CD14-positive monocyte (primary cell): ENCODE results near the gene TSPAN16. TPM values are rescaled to one million over a fixed set of nuclear protein-coding genes. Genes with fewer than 3 reads are reported as not detected.

Experiments used
- DNase-seq, 3 donors: peaks; one replicate each; pipeline ENCODE4 v3.0.0-alpha.2; 2011 to 2022
- H2AFZ ChIP-seq: 2 replicates; pipeline ENCODE4 v1.6.0; 2012; ENCODE audit warnings: mild to moderate bottlenecking, low read depth, low read length, inconsistent platforms; ENCODE audit not compliant: insufficient read depth, poor library complexity, severe bottlenecking
- H3K27ac ChIP-seq, 2 donors: 1 replicate in 1 of 2; 2 replicates in 1 of 2; pipeline ENCODE4 v1.5.1; 2012 to 2013; ENCODE audit warnings: low read length in 2 of 2, control low read depth in 1 of 2, inconsistent platforms in 1 of 2, low read depth in 1 of 2, mild to moderate bottlenecking in 1 of 2
- H3K27me3 ChIP-seq, 2 donors: one replicate each; pipeline versions ENCODE4 v1.6.0 to v1.6.1; 2011 to 2013; ENCODE audit warnings: low read length in 2 of 2; ENCODE audit not compliant: control insufficient read depth in 2 of 2, insufficient read depth in 2 of 2
- H3K36me3 ChIP-seq, 2 donors: replicated peaks in 1 of 2; 1 replicate in 1 of 2; 2 replicates in 1 of 2; pipeline versions ENCODE4 v1.5.1 to v1.6.1; 2012 to 2013; ENCODE audit warnings: low read length in 2 of 2, control low read depth in 1 of 2, inconsistent platforms in 1 of 2, mild to moderate bottlenecking in 1 of 2; ENCODE audit not compliant: insufficient read depth in 2 of 2, control insufficient read depth in 1 of 2
- H3K4me1 ChIP-seq, 2 donors: 1 replicate in 1 of 2; 2 replicates in 1 of 2; pipeline versions ENCODE4 v1.5.1 to v1.6.1; 2012 to 2013; ENCODE audit warnings: low read length in 2 of 2, control low read depth in 1 of 2, inconsistent platforms in 1 of 2, mild to moderate bottlenecking in 1 of 2, moderate library complexity in 1 of 2; ENCODE audit not compliant: insufficient read depth in 2 of 2, control insufficient read depth in 1 of 2
- H3K4me2 ChIP-seq: replicated peaks from 2 replicates; pipeline ENCODE3; 2012; ENCODE audit warnings: low read length, moderate library complexity, mild to moderate bottlenecking; ENCODE audit not compliant: poor library complexity, severe bottlenecking; ENCODE audit errors: extremely low read depth
- H3K4me3 ChIP-seq, 3 experiments: fragments of 200-600 bp in 1 of 3; sonication (generic) in 1 of 3; replicated peaks in 1 of 3; 1 replicate in 2 of 3; 2 replicates in 1 of 3; pipeline ENCODE4 v1.5.1; 2011 to 2013; ENCODE audit warnings: low read length in 3 of 3, mild to moderate bottlenecking in 3 of 3, control low read depth in 2 of 3, low read depth in 2 of 3, inconsistent platforms in 1 of 3, moderate library complexity in 1 of 3
- H3K79me2 ChIP-seq: 2 replicates; pipeline ENCODE4 v1.6.0; 2012; ENCODE audit warnings: mild to moderate bottlenecking, control low read depth, inconsistent platforms, low read length, moderate library complexity; ENCODE audit not compliant: insufficient read depth
- H3K9ac ChIP-seq: 2 replicates; pipeline ENCODE4 v1.6.0; 2017; ENCODE audit warnings: low read length, mild to moderate bottlenecking; ENCODE audit not compliant: insufficient read depth, poor library complexity, severe bottlenecking
- H3K9me3 ChIP-seq, 2 donors: replicated peaks in 1 of 2; 1 replicate in 1 of 2; 2 replicates in 1 of 2; pipeline versions ENCODE4 v1.5.1 to v1.6.1; 2012 to 2013; ENCODE audit warnings: low read length in 2 of 2, control low read depth in 1 of 2; ENCODE audit not compliant: control insufficient read depth in 1 of 2, insufficient read depth in 1 of 2
- H4K20me1 ChIP-seq: 2 replicates; pipeline ENCODE4 v1.6.0; 2012; ENCODE audit warnings: mild to moderate bottlenecking, low read length, control low read depth, moderate library complexity; ENCODE audit not compliant: insufficient read depth
- H3K27ac Mint-ChIP-seq, 7 donors: one replicate each; pipeline ENCODE4 v1.8.0; 2020; ENCODE audit warnings: mild to moderate bottlenecking in 7 of 7, mixed read lengths in 7 of 7, moderate library complexity in 6 of 7, inconsistent platforms in 2 of 7
- H3K27me3 Mint-ChIP-seq, 3 donors: one replicate each; pipeline ENCODE4 v1.8.0; 2021 to 2022; ENCODE audit warnings: low read depth in 3 of 3, mild to moderate bottlenecking in 3 of 3, mixed read lengths in 3 of 3, moderate library complexity in 3 of 3, inconsistent platforms in 1 of 3
- H3K36me3 Mint-ChIP-seq, 2 donors: one replicate each; pipeline ENCODE4 v1.8.0; 2020; ENCODE audit warnings: mixed read lengths in 2 of 2, inconsistent platforms in 1 of 2, mild to moderate bottlenecking in 1 of 2
- H3K4me1 Mint-ChIP-seq: one replicate; pipeline ENCODE4 v1.8.0; 2020; ENCODE audit warnings: mild to moderate bottlenecking, mixed read lengths
- H3K4me3 Mint-ChIP-seq, 2 donors: one replicate each; pipeline ENCODE4 v1.8.0; 2020; ENCODE audit warnings: mild to moderate bottlenecking in 2 of 2, mixed read lengths in 2 of 2, moderate library complexity in 1 of 2
- H3K9me3 Mint-ChIP-seq, 7 donors: one replicate each; pipeline ENCODE4 v1.8.0; 2020 to 2022; ENCODE audit warnings: mixed read lengths in 7 of 7, mild to moderate bottlenecking in 6 of 7, moderate library complexity in 6 of 7, inconsistent platforms in 2 of 7
- CTCF ChIP-seq: fragments of 200-600 bp; IDR thresholded peaks from one replicate; pipeline ENCODE4 v1.8.0; 2022; ENCODE audit warnings: antibody characterized with exemption, mild to moderate bottlenecking
- WGBS: methylation state at CpG from one replicate; pipeline ENCODE4 v1.1.5; 2013; ENCODE audit warnings: missing lambda C conversion rate; ENCODE audit not compliant: insufficient coverage; 5-methylcytosine and 5-hydroxymethylcytosine counted together
- intact Hi-C, 2 donors: fragments of 100-400 bp; cut with micrococcal nuclease; formaldehyde crosslinking; loops; one replicate each; pipeline versions ENCODE4 v1.15.0 to v1.15.1; 2023
- polyA plus RNA-seq, 3 donors: library from polyadenylated mRNA; depleted of rRNA in 1 of 3; unstranded in 2 of 3; stranded (reverse) in 1 of 3; fragments of 300-500 nt in 2 of 3; fragments of >200 nt in 1 of 3; fragmentation: Illumina TruSeq in 2 of 3; gene quantifications; 1 replicate in 2 of 3; 2 replicates in 1 of 3; pipeline ENCODE4 v1.2.3, GENCODE V29; 2012 to 2021

Gene TSPAN16
- polyA plus RNA-seq, 3 donors: 0.08 to 0.31 TPM; not detected in 1

- peaks cover 78% of the 10 kb centered on the region for H4K20me1 ChIP-seq
- no peak overlapping the region for H3K9ac ChIP-seq
- Mint-ChIP-seq H3K4me1 (peaks cover 26% of the 10 kb centered on the region), H3K27ac (peak overlapping the region in 2 of 7 donors; percentile 25 to 69), H3K36me3 (peaks cover 61 to 97% of the 10 kb centered on the region in 2 donors), H3K27me3 (peaks cover 2 to 4% (median 3%) of the 10 kb centered on the region in 3 donors), H3K4me3 (no peak overlapping the region), H3K9me3 (peaks cover 0 to 2% (median 0%) of the 10 kb centered on the region in 7 donors)
- H3K27me3 ChIP-seq: no peaks in the 10 kb centered on the region
- WGBS: 94% methylated on average over 42 of the region's 43 CpGs
- DNase-seq: no peak
- H3K79me2 ChIP-seq: peaks cover 7% of the 10 kb centered on the region
- intact Hi-C loops: no loop called here
- H3K4me3 ChIP-seq: no peak overlapping the region
- H3K4me1 ChIP-seq: peaks cover 8 to 13% of the 10 kb centered on the region in 2 donors
- no peak overlapping the region for H3K4me2 ChIP-seq
- peaks cover 63 to 87% of the 10 kb centered on the region in 2 donors for H3K36me3 ChIP-seq
- no peak overlapping the region for H2AFZ ChIP-seq
- H3K9me3 ChIP-seq: no peaks in the 10 kb centered on the region
- H3K27ac ChIP-seq: no peak overlapping the region
- no peak for TF ChIP-seq CTCF
Observed at GRCh38 chr19:11361037-11361770, 65.2 kb downstream of the TSPAN16 start.

GRCh38 chr19:11361771-11362731 lies 66.1 kb downstream of the TSPAN16 start:
- H3K36me3 ChIP-seq: peaks cover 64 to 87% of the 10 kb centered on the region in 2 donors
- H3K27ac ChIP-seq: no peak overlapping the region
- H3K4me1 ChIP-seq: peaks cover 0 to 4% of the 10 kb centered on the region in 2 donors
- no peak for TF ChIP-seq CTCF
- H3K27me3 Mint-ChIP-seq: peaks cover 1 to 3% (median 2%) of the 10 kb centered on the region in 3 donors
- H3K9ac ChIP-seq: no peak overlapping the region
- no peak overlapping the region for H3K4me2 ChIP-seq
- H3K27me3 ChIP-seq: no peaks in the 10 kb centered on the region
- no peaks in the 10 kb centered on the region for H3K9me3 ChIP-seq
- no peaks in the 10 kb centered on the region for H3K9me3 Mint-ChIP-seq
- no peak overlapping the region for H3K4me3 ChIP-seq
- H3K36me3 Mint-ChIP-seq: peaks cover 63 to 91% of the 10 kb centered on the region in 2 donors
- 95% methylated on average over 29 of the region's 35 CpGs for WGBS
- no peak overlapping the region for H3K4me3 Mint-ChIP-seq
- peaks cover 70% of the 10 kb centered on the region for H4K20me1 ChIP-seq
- H3K27ac Mint-ChIP-seq: peak overlapping the region in 1 of 7 donors; percentile 58
- peaks cover 18% of the 10 kb centered on the region for H3K4me1 Mint-ChIP-seq
- no peak overlapping the region for H2AFZ ChIP-seq
- intact Hi-C loops: no loop called here
- no peak for DNase-seq
- no peaks in the 10 kb centered on the region for H3K79me2 ChIP-seq
